SK-N-SH treated with all-trans-retinoic acid at 6 μM for 48 hours (cell line): ENCODE results near the gene P3H3.

Experiments
- ATAC-seq: fragments of 200-7000 bp; cut with Tn5 transposase; 3 replicates; pipeline ENCODE4 v1.9.1; 2020; ENCODE audit warnings: mild to moderate bottlenecking, moderate library complexity
- ARNTL ChIP-seq: fragments of 450-650 bp; formaldehyde crosslinking; IDR thresholded peaks from 2 replicates; pipeline ENCODE4 v1.5.0; 2020; ENCODE audit warnings: low read depth, mild to moderate bottlenecking, moderate library complexity, borderline replicate concordance
- BACH2 ChIP-seq: fragments of 250-450 bp; sonication (Bioruptor Pico); IDR thresholded peaks from 2 replicates; pipeline ENCODE4 v1.9.0; 2021; ENCODE audit warnings: mild to moderate bottlenecking, borderline replicate concordance
- CSDC2 ChIP-seq: fragments of 250-450 bp; sonication (Bioruptor Pico); IDR thresholded peaks from 2 replicates; pipeline ENCODE4 v1.5.0; 2020; ENCODE audit warnings: mild to moderate bottlenecking, moderate library complexity
- ESRRG ChIP-seq: fragments of 250-450 bp; sonication (Bioruptor Pico); IDR thresholded peaks from 2 replicates; pipeline ENCODE4 v1.6.1; 2021; ENCODE audit warnings: mild to moderate bottlenecking
- GLIS3 ChIP-seq: fragments of 250-450 bp; sonication (Bioruptor Pico); IDR thresholded peaks from 2 replicates; pipeline ENCODE4 v1.5.0; 2020; ENCODE audit warnings: mild to moderate bottlenecking, moderate library complexity
- ISL1 ChIP-seq: fragments of 250-450 bp; sonication (Bioruptor Pico); IDR thresholded peaks from 2 replicates; pipeline ENCODE4 v2.1.2; 2022; ENCODE audit warnings: mild to moderate bottlenecking, moderate library complexity
- PPARA ChIP-seq: fragments of 250-450 bp; sonication (Bioruptor Pico); IDR thresholded peaks from 2 replicates; pipeline ENCODE4 v1.5.0; 2020; ENCODE audit warnings: mild to moderate bottlenecking, borderline replicate concordance
- SNAI2 ChIP-seq: fragments of 250-450 bp; sonication (Bioruptor Pico); IDR thresholded peaks from 2 replicates; pipeline ENCODE4 v1.5.0; 2020; ENCODE audit warnings: mild to moderate bottlenecking, moderate library complexity
- TOX ChIP-seq: fragments of 250-450 bp; sonication (Bioruptor Pico); IDR thresholded peaks from 2 replicates; pipeline ENCODE4 v1.8.0; 2021; ENCODE audit warnings: mild to moderate bottlenecking, moderate library complexity, borderline replicate concordance
- ZC3H10 ChIP-seq: fragments of 250-450 bp; sonication (Bioruptor Pico); IDR thresholded peaks from 2 replicates; pipeline ENCODE4 v1.5.1; 2021; ENCODE audit warnings: mild to moderate bottlenecking, moderate library complexity
- ZFP3 ChIP-seq: fragments of 250-450 bp; sonication (Bioruptor Pico); IDR thresholded peaks from 2 replicates; pipeline ENCODE4 v1.5.0; 2020; ENCODE audit warnings: mild to moderate bottlenecking, moderate library complexity
- ZFP30 ChIP-seq: fragments of 450-650 bp; formaldehyde crosslinking; IDR thresholded peaks from 2 replicates; pipeline ENCODE4 v1.5.0; 2022; ENCODE audit warnings: mild to moderate bottlenecking, moderate library complexity
- ZNF8 ChIP-seq: fragments of 450-650 bp; formaldehyde crosslinking; IDR thresholded peaks from 2 replicates; pipeline ENCODE4 v1.5.0; 2020; ENCODE audit warnings: mild to moderate bottlenecking, moderate library complexity
- TF ChIP-seq, protein P1 (sequence below): fragments of 250-450 bp; sonication (Bioruptor Pico); IDR thresholded peaks from 2 replicates; pipeline ENCODE4 v1.5.0; 2020; ENCODE audit warnings: mild to moderate bottlenecking, moderate library complexity
- TF ChIP-seq, protein P2 (sequence below): fragments of 250-450 bp; sonication (Bioruptor Pico); IDR thresholded peaks from 2 replicates; pipeline ENCODE4 v1.8.0; 2020; ENCODE audit warnings: mild to moderate bottlenecking, moderate library complexity, borderline replicate concordance
- TF ChIP-seq, protein P3 (sequence below): fragments of 250-450 bp; sonication (Bioruptor Pico); IDR thresholded peaks from 2 replicates; pipeline ENCODE4 v1.5.1; 2020; ENCODE audit warnings: low read depth, mild to moderate bottlenecking, moderate library complexity
- TF ChIP-seq, protein P4 (sequence below): fragments of 250-450 bp; sonication (Bioruptor Pico); IDR thresholded peaks from 2 replicates; pipeline ENCODE4 v1.5.1; 2021; ENCODE audit warnings: mild to moderate bottlenecking, moderate library complexity
- TF ChIP-seq, protein P5 (sequence below): fragments of 250-450 bp; sonication (Bioruptor Pico); IDR thresholded peaks from 2 replicates; pipeline ENCODE4 v1.8.0; 2021; ENCODE audit warnings: low read depth, mild to moderate bottlenecking, moderate library complexity, borderline replicate concordance

P3H3 gene

DNA sequence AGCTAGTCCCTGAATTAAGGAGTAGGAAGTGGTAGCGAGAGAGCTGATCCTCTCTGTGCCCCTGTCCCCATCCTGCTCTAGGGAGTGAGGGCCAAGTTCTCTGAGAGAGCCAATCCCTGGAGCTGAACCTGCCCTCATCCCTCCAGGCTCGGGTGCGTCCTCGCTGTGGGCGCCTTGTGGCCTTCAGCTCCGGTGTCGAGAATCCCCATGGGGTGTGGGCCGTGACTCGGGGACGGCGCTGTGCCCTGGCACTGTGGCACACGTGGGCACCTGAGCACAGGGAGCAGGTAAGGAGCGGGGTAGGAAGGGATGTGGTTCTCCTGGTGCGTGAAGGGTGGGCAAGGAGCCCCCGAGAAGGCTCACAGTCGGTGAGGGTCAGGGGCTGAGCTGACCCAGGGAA is 10.6 kb downstream of the P3H3 start (continued):
- TF ChIP-seq, protein P1, sequence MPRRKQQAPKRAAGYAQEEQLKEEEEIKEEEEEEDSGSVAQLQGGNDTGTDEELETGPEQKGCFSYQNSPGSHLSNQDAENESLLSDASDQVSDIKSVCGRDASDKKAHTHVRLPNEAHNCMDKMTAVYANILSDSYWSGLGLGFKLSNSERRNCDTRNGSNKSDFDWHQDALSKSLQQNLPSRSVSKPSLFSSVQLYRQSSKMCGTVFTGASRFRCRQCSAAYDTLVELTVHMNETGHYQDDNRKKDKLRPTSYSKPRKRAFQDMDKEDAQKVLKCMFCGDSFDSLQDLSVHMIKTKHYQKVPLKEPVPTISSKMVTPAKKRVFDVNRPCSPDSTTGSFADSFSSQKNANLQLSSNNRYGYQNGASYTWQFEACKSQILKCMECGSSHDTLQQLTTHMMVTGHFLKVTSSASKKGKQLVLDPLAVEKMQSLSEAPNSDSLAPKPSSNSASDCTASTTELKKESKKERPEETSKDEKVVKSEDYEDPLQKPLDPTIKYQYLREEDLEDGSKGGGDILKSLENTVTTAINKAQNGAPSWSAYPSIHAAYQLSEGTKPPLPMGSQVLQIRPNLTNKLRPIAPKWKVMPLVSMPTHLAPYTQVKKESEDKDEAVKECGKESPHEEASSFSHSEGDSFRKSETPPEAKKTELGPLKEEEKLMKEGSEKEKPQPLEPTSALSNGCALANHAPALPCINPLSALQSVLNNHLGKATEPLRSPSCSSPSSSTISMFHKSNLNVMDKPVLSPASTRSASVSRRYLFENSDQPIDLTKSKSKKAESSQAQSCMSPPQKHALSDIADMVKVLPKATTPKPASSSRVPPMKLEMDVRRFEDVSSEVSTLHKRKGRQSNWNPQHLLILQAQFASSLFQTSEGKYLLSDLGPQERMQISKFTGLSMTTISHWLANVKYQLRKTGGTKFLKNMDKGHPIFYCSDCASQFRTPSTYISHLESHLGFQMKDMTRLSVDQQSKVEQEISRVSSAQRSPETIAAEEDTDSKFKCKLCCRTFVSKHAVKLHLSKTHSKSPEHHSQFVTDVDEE (CRISPR knock-in tag) = no peak
- TF ChIP-seq TOX (CRISPR knock-in tag) = no peak
- no peak for TF ChIP-seq ESRRG (CRISPR knock-in tag)
- TF ChIP-seq, all 23 proteins: peak for 0

DNA sequence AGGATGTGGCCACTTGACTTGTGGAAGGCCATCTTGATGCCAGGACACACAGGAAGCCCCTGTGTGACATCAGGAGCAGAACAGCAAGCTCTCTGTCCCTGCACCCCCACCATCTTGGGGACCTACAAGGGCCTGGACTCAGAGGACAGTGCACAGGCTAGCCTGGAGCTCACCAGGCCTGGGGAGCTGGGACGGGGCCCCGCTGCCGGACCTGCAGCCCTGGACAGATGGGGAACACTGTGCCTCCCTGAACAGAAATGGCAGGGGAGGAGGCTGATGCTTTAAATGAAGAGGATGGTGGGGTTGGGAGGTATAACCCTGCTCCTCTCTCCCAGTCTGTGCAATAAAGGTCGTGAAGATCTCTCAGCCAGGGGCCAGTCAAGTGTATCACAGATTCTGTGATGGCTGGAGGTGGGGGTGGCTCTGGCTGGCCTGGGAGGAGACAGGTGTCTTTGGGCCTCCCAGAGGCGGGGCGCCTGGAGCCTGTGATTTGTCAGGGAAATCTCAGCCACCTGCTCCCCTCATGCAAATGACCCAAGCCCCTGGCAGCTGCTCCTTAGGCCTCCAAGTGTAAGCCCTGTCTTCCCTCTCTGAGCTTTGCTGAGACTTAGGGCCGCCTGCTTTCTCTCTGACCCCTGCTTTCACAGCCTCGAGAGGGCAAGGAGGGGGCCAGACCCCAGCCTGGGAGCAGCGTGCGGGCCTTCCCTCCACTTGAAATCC is 11.4 kb downstream of the P3H3 start:
- TF ChIP-seq ZNF8 (CRISPR knock-in tag) = no peak
- TF ChIP-seq, protein P2, sequence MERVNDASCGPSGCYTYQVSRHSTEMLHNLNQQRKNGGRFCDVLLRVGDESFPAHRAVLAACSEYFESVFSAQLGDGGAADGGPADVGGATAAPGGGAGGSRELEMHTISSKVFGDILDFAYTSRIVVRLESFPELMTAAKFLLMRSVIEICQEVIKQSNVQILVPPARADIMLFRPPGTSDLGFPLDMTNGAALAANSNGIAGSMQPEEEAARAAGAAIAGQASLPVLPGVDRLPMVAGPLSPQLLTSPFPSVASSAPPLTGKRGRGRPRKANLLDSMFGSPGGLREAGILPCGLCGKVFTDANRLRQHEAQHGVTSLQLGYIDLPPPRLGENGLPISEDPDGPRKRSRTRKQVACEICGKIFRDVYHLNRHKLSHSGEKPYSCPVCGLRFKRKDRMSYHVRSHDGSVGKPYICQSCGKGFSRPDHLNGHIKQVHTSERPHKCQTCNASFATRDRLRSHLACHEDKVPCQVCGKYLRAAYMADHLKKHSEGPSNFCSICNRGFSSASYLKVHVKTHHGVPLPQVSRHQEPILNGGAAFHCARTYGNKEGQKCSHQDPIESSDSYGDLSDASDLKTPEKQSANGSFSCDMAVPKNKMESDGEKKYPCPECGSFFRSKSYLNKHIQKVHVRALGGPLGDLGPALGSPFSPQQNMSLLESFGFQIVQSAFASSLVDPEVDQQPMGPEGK (CRISPR knock-in tag) = no peak
- no peak for TF ChIP-seq ZC3H10
- TF ChIP-seq, protein P3, sequence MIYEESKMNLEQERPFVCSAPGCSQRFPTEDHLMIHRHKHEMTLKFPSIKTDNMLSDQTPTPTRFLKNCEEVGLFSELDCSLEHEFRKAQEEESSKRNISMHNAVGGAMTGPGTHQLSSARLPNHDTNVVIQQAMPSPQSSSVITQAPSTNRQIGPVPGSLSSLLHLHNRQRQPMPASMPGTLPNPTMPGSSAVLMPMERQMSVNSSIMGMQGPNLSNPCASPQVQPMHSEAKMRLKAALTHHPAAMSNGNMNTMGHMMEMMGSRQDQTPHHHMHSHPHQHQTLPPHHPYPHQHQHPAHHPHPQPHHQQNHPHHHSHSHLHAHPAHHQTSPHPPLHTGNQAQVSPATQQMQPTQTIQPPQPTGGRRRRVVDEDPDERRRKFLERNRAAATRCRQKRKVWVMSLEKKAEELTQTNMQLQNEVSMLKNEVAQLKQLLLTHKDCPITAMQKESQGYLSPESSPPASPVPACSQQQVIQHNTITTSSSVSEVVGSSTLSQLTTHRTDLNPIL (CRISPR knock-in tag) = no peak
- TF ChIP-seq ESRRG (CRISPR knock-in tag) = no peak
- TF ChIP-seq ZFP30 (CRISPR knock-in tag) = no peak
- TF ChIP-seq TOX (CRISPR knock-in tag) = no peak
- TF ChIP-seq ISL1 (CRISPR knock-in tag) = no peak
- TF ChIP-seq ARNTL (CRISPR knock-in tag) = no peak
- TF ChIP-seq, protein P4, sequence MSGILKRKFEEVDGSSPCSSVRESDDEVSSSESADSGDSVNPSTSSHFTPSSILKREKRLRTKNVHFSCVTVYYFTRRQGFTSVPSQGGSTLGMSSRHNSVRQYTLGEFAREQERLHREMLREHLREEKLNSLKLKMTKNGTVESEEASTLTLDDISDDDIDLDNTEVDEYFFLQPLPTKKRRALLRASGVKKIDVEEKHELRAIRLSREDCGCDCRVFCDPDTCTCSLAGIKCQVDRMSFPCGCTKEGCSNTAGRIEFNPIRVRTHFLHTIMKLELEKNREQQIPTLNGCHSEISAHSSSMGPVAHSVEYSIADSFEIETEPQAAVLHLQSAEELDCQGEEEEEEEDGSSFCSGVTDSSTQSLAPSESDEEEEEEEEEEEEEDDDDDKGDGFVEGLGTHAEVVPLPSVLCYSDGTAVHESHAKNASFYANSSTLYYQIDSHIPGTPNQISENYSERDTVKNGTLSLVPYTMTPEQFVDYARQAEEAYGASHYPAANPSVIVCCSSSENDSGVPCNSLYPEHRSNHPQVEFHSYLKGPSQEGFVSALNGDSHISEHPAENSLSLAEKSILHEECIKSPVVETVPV (CRISPR knock-in tag) = no peak
- TF ChIP-seq, protein P1 (CRISPR knock-in tag) = no peak
- TF ChIP-seq BACH2 (CRISPR knock-in tag) = no peak
- TF ChIP-seq ZFP3 (CRISPR knock-in tag) = no peak
- no peak for TF ChIP-seq PPARA (CRISPR knock-in tag)
- TF ChIP-seq, protein P5, sequence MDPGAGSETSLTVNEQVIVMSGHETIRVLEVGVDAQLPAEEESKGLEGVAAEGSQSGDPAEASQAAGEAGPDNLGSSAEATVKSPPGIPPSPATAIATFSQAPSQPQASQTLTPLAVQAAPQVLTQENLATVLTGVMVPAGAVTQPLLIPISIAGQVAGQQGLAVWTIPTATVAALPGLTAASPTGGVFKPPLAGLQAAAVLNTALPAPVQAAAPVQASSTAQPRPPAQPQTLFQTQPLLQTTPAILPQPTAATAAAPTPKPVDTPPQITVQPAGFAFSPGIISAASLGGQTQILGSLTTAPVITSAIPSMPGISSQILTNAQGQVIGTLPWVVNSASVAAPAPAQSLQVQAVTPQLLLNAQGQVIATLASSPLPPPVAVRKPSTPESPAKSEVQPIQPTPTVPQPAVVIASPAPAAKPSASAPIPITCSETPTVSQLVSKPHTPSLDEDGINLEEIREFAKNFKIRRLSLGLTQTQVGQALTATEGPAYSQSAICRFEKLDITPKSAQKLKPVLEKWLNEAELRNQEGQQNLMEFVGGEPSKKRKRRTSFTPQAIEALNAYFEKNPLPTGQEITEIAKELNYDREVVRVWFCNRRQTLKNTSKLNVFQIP (CRISPR knock-in tag) = no peak
- no peak for TF ChIP-seq GLIS3 (CRISPR knock-in tag)
- ATAC-seq = no peak

DNA sequence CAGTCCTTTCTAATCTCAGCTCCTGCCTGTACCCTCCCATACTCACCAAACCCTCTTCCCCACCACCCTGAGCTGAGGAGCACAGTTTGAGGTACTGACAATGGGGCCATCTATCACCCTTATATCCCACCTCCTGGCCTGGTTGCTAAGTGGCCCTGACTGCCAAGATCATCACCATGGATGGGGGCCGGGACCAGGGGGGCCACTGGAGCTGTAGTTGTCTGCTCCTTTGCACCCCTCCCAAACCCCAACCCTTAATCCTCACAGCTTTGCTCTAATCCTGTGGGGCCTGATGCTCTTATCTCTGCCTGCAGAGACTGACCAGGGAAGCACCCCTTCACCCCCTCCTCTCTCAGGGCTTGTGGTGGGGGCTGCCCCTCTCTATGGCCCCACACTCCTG is 12.1 kb downstream of the P3H3 start:
- no peak for ATAC-seq
- no peak for TF ChIP-seq ARNTL (CRISPR knock-in tag)
- no peak for TF ChIP-seq PPARA (CRISPR knock-in tag)
- TF ChIP-seq SNAI2 (CRISPR knock-in tag) = no peak
- no peak for TF ChIP-seq ESRRG (CRISPR knock-in tag)
- TF ChIP-seq, protein P4 (CRISPR knock-in tag) = no peak
- TF ChIP-seq ZC3H10 = no peak
- no peak for TF ChIP-seq CSDC2 (CRISPR knock-in tag)
- TF ChIP-seq TOX (CRISPR knock-in tag) = no peak
- TF ChIP-seq GLIS3 (CRISPR knock-in tag) = no peak
- TF ChIP-seq BACH2 (CRISPR knock-in tag) = no peak
- TF ChIP-seq, protein P2 (CRISPR knock-in tag) = no peak
